IMR-90 (cell line): Measurements from ENCODE around the gene C11orf98. TPM values are rescaled to one million over a fixed set of nuclear protein-coding genes. Genes with fewer than 3 reads are reported as not detected.

Experiments
- ATAC-seq: fragments of 200-7000 bp; cut with Tn5 transposase; 2 replicates; pipeline ENCODE4 v1.9.1; 2020; ENCODE audit warnings: low read depth, mild to moderate bottlenecking, moderate library complexity
- BruUV-seq: library from RNA; stranded (reverse); fragments of 400-500 nt; replicated peaks from 2 replicates; lab custom pipeline; 2021; lab: Mats Ljungman, UMichigan
- CTCF ChIA-PET: fragments of 300-600 bp; formaldehyde crosslinking; extraction: SDS; loops from one replicate; lab custom pipeline; 2021; ENCODE audit warnings: antibody characterized with exemption; lab: Yijun Ruan, JAX
- POLR2A ChIA-PET: fragments of 300-600 bp; sonication (Branson Sonifier 250); formaldehyde crosslinking; loops from one replicate; lab custom pipeline; 2022; ENCODE audit warnings: antibody characterized with exemption; ENCODE audit not compliant: unreplicated experiment; lab: Charles Lee
- DNase-seq: peaks from one replicate; pipeline ENCODE4 v3.0.0; 2013
- H2AFZ ChIP-seq: replicated peaks from 2 replicates; pipeline ENCODE3; 2013; ENCODE audit warnings: low read length, mild to moderate bottlenecking; ENCODE audit not compliant: poor library complexity
- H2AK5ac ChIP-seq: 2 replicates; pipeline ENCODE4 v1.6.1; 2013; ENCODE audit warnings: low read depth, low read length, inconsistent platforms
- H2AK9ac ChIP-seq: replicated peaks from 2 replicates; pipeline ENCODE3; 2013; ENCODE audit warnings: mild to moderate bottlenecking, low read depth, low read length, moderate library complexity; ENCODE audit not compliant: poor library complexity
- H2BK120ac ChIP-seq: 2 replicates; pipeline ENCODE4 v1.6.1; 2013; ENCODE audit warnings: low read depth, low read length, inconsistent platforms
- H2BK15ac ChIP-seq: 3 replicates; pipeline ENCODE4 v1.6.1; 2013; ENCODE audit warnings: low read depth, low read length, inconsistent platforms
- H2BK20ac ChIP-seq: 2 replicates; pipeline ENCODE4 v1.6.1; 2013; ENCODE audit warnings: low read depth, mild to moderate bottlenecking, inconsistent platforms, low read length, moderate library complexity
- H2BK5ac ChIP-seq: 2 replicates; pipeline ENCODE4 v1.6.1; 2013; ENCODE audit warnings: mild to moderate bottlenecking, low read depth, low read length, inconsistent platforms; ENCODE audit not compliant: poor library complexity, severe bottlenecking
- H3K14ac ChIP-seq: replicated peaks from 2 replicates; pipeline ENCODE4 v1.6.1; 2013; ENCODE audit warnings: low read depth, low read length, inconsistent platforms
- H3K18ac ChIP-seq: 2 replicates; pipeline ENCODE4 v1.6.1; 2013; ENCODE audit warnings: low read depth, low read length, control low read depth
- H3K23ac ChIP-seq: 2 replicates; pipeline ENCODE4 v1.6.1; 2013; ENCODE audit warnings: low read depth, low read length, inconsistent platforms
- H3K27ac ChIP-seq: 2 replicates; pipeline ENCODE4 v1.5.1; 2013; ENCODE audit warnings: mild to moderate bottlenecking, control low read depth, low read length; ENCODE audit not compliant: insufficient read depth
- H3K27me3 ChIP-seq: 2 replicates; pipeline ENCODE4 v1.6.1; 2013; ENCODE audit warnings: low read length; ENCODE audit not compliant: control insufficient read depth, insufficient read depth
- H3K36me3 ChIP-seq: 2 replicates; pipeline ENCODE4 v1.6.1; 2013; ENCODE audit warnings: low read length, mixed read lengths; ENCODE audit not compliant: control insufficient read depth, insufficient read depth
- H3K4ac ChIP-seq: 2 replicates; pipeline ENCODE4 v1.6.1; 2013; ENCODE audit warnings: low read depth, low read length, inconsistent platforms
- H3K4me1 ChIP-seq: 2 replicates; pipeline ENCODE4 v1.6.1; 2013; ENCODE audit warnings: low read length, mixed read lengths; ENCODE audit not compliant: control insufficient read depth, insufficient read depth
- H3K4me2 ChIP-seq: 2 replicates; pipeline ENCODE4 v1.6.1; 2013; ENCODE audit warnings: low read depth, mild to moderate bottlenecking, control low read depth, low read length, moderate library complexity
- H3K4me3 ChIP-seq: 2 replicates; pipeline ENCODE4 v1.5.1; 2013; ENCODE audit warnings: low read depth, mild to moderate bottlenecking, control low read depth, low read length, moderate library complexity; ENCODE audit not compliant: insufficient read depth
- H3K56ac ChIP-seq: 2 replicates; pipeline ENCODE4 v1.6.1; 2013; ENCODE audit warnings: low read length, inconsistent platforms; ENCODE audit not compliant: insufficient read depth; ENCODE audit errors: extremely low read depth
- H3K79me1 ChIP-seq, 2 experiments: 2 replicates each; pipeline ENCODE4 v1.6.1; 2013; ENCODE audit warnings: low read length in 2 of 2, inconsistent platforms in 1 of 2, low read depth in 1 of 2
- H3K9ac ChIP-seq: 2 replicates; pipeline ENCODE4 v1.6.1; 2013; ENCODE audit warnings: low read depth, low read length, control low read depth
- H3K9me1 ChIP-seq: 2 replicates; pipeline ENCODE4 v1.6.1; 2013; ENCODE audit warnings: low read length, inconsistent platforms; ENCODE audit not compliant: insufficient read depth
- H3K9me3 ChIP-seq: 2 replicates; pipeline ENCODE4 v1.6.1; 2013; ENCODE audit warnings: low read length; ENCODE audit not compliant: control insufficient read depth, insufficient read depth
- H4K20me1 ChIP-seq: 2 replicates; pipeline ENCODE4 v1.6.1; 2013; ENCODE audit warnings: low read length, inconsistent platforms; ENCODE audit not compliant: insufficient read depth
- H4K5ac ChIP-seq: 2 replicates; pipeline ENCODE4 v1.6.1; 2013; ENCODE audit warnings: mild to moderate bottlenecking, low read depth, low read length, control low read depth
- H4K8ac ChIP-seq, 2 experiments: 2 replicates each; pipeline ENCODE4 v1.6.1; 2013; ENCODE audit warnings: low read depth in 2 of 2, low read length in 2 of 2, control low read depth in 1 of 2, inconsistent platforms in 1 of 2
- H4K91ac ChIP-seq: 2 replicates; pipeline ENCODE4 v1.6.1; 2013; ENCODE audit warnings: low read depth, low read length, inconsistent platforms; ENCODE audit not compliant: insufficient read depth
- BHLHE40 ChIP-seq: fragments of 150-350 bp; IDR thresholded peaks from 2 replicates; pipeline ENCODE4 v1.6.1; 2016; ENCODE audit warnings: mild to moderate bottlenecking, low read depth, low read length
- CEBPB ChIP-seq: IDR thresholded peaks from 2 replicates; pipeline ENCODE4 v1.6.1; 2012; ENCODE audit warnings: low read depth, low read length, improper control_type of control experiment
- CHD1 ChIP-seq: IDR thresholded peaks from 2 replicates; pipeline ENCODE4 v1.6.1; 2012; ENCODE audit warnings: low read depth, low read length, improper control_type of control experiment
- FOS ChIP-seq: fragments of 150-350 bp; IDR thresholded peaks from 2 replicates; pipeline ENCODE4 v1.6.1; 2016; ENCODE audit warnings: low read depth, low read length
- MAZ ChIP-seq: IDR thresholded peaks from 2 replicates; pipeline ENCODE4 v1.6.1; 2012; ENCODE audit warnings: low read depth, mild to moderate bottlenecking, low read length, improper control_type of control experiment, moderate library complexity, borderline replicate concordance
- MXI1 ChIP-seq: IDR thresholded peaks from 2 replicates; pipeline ENCODE4 v1.6.1; 2012; ENCODE audit warnings: low read depth, mild to moderate bottlenecking, low read length, moderate library complexity, borderline replicate concordance
- NFE2L2 ChIP-seq: fragments of 150-350 bp; IDR thresholded peaks from 2 replicates; pipeline ENCODE4 v1.6.1; 2016; ENCODE audit warnings: low read depth, mild to moderate bottlenecking, low read length
- POLR2A ChIP-seq: IDR thresholded peaks from 2 replicates; pipeline ENCODE4 v1.6.1; 2012; ENCODE audit warnings: mild to moderate bottlenecking, low read depth, low read length
- RAD21 ChIP-seq: IDR thresholded peaks from 2 replicates; pipeline ENCODE4 v1.6.1; 2012; ENCODE audit warnings: low read length, improper control_type of control experiment
- RCOR1 ChIP-seq: IDR thresholded peaks from 2 replicates; pipeline ENCODE4 v1.6.1; 2012; ENCODE audit warnings: mild to moderate bottlenecking, low read length, improper control_type of control experiment; ENCODE audit not compliant: insufficient replicate concordance
- RFX5 ChIP-seq: IDR thresholded peaks from 2 replicates; pipeline ENCODE4 v1.8.0; 2012; ENCODE audit warnings: low read depth, mild to moderate bottlenecking, low read length, moderate library complexity
- WGBS, 2 experiments: methylation state at CpG; one replicate each; pipeline versions ENCODE4 v1.1.5 to v1.1.7; 2013; ENCODE audit warnings: missing lambda C conversion rate in 2 of 2; ENCODE audit not compliant: insufficient read length in 1 of 2; ENCODE audit errors: extremely low coverage in 2 of 2; 5-methylcytosine and 5-hydroxymethylcytosine counted together
- dilution Hi-C: fragments of 300-500 bp; cut with HindIII; formaldehyde crosslinking; loops from one replicate; pipeline ENCODE4 v1.14.3; 2018; ENCODE audit warnings: low sequenced_read_pairs; ENCODE audit not compliant: unreplicated experiment
- in situ Hi-C: fragments of 300-500 bp; cut with MboI; formaldehyde crosslinking; loops from 3 replicates; pipeline ENCODE4 v1.14.3; 2019; ENCODE audit warnings: low sequenced_read_pairs, inconsistent platforms, mixed read lengths
- intact Hi-C: fragments of 100-400 bp; cut with micrococcal nuclease; formaldehyde crosslinking; loops from 2 replicates; pipeline ENCODE4 v1.10.0; 2022
- polyA plus RNA-seq, 3 experiments: library from polyadenylated mRNA; depleted of rRNA; stranded (reverse); fragments of >200 nt; gene quantifications; 2 replicates each; pipeline ENCODE4 v1.2.3, GENCODE V29; 2012; ENCODE audit warnings: low replicate concordance in 1 of 3
- total RNA-seq: library from RNA; depleted of rRNA; stranded (reverse); fragments of >200 nt; gene quantifications from 2 replicates; pipeline ENCODE4 v1.2.3, GENCODE V29; 2012
- TF ChIP-seq, protein P1 (sequence below): fragments of 150-350 bp; IDR thresholded peaks from 2 replicates; pipeline ENCODE4 v1.6.1; 2017; ENCODE audit warnings: mild to moderate bottlenecking, antibody characterized with exemption, low read length, low read depth
- TF ChIP-seq, protein P2 (sequence below): fragments of 150-350 bp; IDR thresholded peaks from 2 replicates; pipeline ENCODE4 v1.6.1; 2016; ENCODE audit warnings: low read depth, mild to moderate bottlenecking, low read length, moderate library complexity, borderline replicate concordance

The C11orf98 gene
- total and polyA plus RNA-seq, 2 of the 4 experiments (the other 2 are of a cell fraction) = 41.2 to 62.3 TPM

DNA sequence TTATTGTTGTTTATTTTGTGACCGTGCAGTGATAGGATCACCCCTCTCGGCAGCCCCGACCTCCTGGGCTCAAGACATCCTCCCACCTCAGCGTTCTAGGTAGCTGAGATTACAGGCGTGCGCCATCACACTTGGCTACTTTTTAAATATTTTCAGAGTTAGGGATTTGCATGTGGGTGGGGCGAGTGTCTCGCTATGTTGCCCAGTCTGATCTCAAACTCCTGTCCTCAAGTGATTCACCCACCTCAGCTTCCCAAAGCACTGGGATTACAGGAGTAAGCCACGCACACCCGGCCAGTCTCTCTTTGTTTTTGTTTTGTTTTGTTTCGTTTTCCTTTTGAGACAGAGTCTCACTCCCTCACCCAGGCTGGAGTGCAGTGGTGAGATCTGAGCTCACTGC is 10.7 kb downstream of the C11orf98 start:
- intact Hi-C loops = no loop called here
- Histone ChIP-seq H3K36me3 (peaks cover 6% of the 10 kb centered on the region), H3K9me3 (no peaks in the 10 kb centered on the region), H3K27ac (no peak overlapping the region), H2AK5ac (0 out of 2 replicates have a peak overlapping the region, but pooled peaks have one; percentile 24), H4K5ac (peak overlapping the region; percentile 50; the same call in 1 of the 2 replicates), H3K4me2 (no peak overlapping the region), H2BK120ac (no peak overlapping the region), H4K8ac (peak overlapping the region; percentile 47 to 70; a peak in 3 of 4 replicates), H3K27me3 (no peaks in the 10 kb centered on the region), H2BK15ac (no peak overlapping the region), H2BK20ac (no peak overlapping the region), H3K4me1 (peaks cover 2% of the 10 kb centered on the region; the same call in 1 of the 2 replicates), H3K4ac (no peak overlapping the region), H3K4me3 (no peak overlapping the region), H3K56ac (no peak overlapping the region), H3K9me1 (no peaks in the 10 kb centered on the region), H4K20me1 (no peaks in the 10 kb centered on the region; the same call in 1 of the 2 replicates), H2AFZ (peak overlapping the region; percentile 69), H3K79me1 (peaks cover 6 to 34% of the 10 kb centered on the region in 2 experiments), H2AK9ac (peak overlapping the region; percentile 9), H2BK5ac (no peak overlapping the region), H3K14ac (no peak overlapping the region), H4K91ac (no peak overlapping the region), H3K23ac (no peak overlapping the region), H3K18ac (no peak overlapping the region), H3K9ac (no peak overlapping the region)
- no CpG with 5 or more reads among the region's 11 CpGs for WGBS, 2 experiments
- BruUV-seq = no TSS peak
- CTCF ChIA-PET = no interaction called here
- TF ChIP-seq RFX5 = no peak
- TF ChIP-seq FOS = no peak
- no peak for TF ChIP-seq NFE2L2
- TF ChIP-seq MXI1 = no peak
- TF ChIP-seq MAZ = no peak
- TF ChIP-seq RAD21 = no peak
- TF ChIP-seq, protein P1, sequence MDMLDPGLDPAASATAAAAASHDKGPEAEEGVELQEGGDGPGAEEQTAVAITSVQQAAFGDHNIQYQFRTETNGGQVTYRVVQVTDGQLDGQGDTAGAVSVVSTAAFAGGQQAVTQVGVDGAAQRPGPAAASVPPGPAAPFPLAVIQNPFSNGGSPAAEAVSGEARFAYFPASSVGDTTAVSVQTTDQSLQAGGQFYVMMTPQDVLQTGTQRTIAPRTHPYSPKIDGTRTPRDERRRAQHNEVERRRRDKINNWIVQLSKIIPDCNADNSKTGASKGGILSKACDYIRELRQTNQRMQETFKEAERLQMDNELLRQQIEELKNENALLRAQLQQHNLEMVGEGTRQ = no peak
- TF ChIP-seq, protein P2, sequence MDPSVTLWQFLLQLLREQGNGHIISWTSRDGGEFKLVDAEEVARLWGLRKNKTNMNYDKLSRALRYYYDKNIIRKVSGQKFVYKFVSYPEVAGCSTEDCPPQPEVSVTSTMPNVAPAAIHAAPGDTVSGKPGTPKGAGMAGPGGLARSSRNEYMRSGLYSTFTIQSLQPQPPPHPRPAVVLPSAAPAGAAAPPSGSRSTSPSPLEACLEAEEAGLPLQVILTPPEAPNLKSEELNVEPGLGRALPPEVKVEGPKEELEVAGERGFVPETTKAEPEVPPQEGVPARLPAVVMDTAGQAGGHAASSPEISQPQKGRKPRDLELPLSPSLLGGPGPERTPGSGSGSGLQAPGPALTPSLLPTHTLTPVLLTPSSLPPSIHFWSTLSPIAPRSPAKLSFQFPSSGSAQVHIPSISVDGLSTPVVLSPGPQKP = no peak
- TF ChIP-seq CHD1 = no peak
- TF ChIP-seq POLR2A = no peak
- TF ChIP-seq RCOR1 = no peak
- no peak for TF ChIP-seq BHLHE40
- no peak for TF ChIP-seq CEBPB
- DNase-seq (no peak), ATAC-seq (no peak)
- dilution Hi-C loops = no loop called here
- in situ Hi-C loops = no loop called here
- POLR2A ChIA-PET = interaction anchor here (1.2 kb wide), 1 partner anchor 11 kb away, joined by 5 read pairs; the partner anchor contains the start of genes C11orf98 and CSKMT
